ENCODE measurements around the gene ATE1.
"Not testable (repeated sequence)": the region's sequence is repeated elsewhere in the genome, so short reads cannot be mapped to it uniquely, and the experiment has no call there.

The ATE1 gene

GRCh38 chr10:121930268-121931085 is 2.6 kb upstream of the ATE1 start:
- DNase-seq (ENCODE audit: low spot score): not testable (repeated sequence)

- DNase-seq (ENCODE audit: low spot score): not testable (repeated sequence)
Measured at GRCh38 chr10:121929585-121930267, 1.9 kb upstream of the ATE1 start.

DNA sequence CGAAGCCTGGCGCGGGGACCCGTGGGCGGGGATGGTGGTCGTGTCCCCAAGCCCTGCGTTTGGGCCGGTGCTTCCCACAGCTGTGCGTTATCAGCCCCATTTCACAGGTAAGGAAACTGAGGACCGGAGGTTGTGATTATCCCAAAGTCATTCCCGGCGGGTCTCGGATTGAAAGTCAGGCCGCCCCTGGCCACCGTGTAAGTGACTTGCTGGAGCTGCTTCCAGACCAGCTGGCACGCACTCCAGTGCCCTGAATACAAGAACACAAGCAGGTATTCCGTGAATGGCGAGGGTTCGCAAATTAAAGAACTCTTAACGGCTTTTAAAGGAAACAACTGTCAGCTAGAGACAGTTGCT is 675 bp upstream of the ATE1 start:
- DNase-seq (ENCODE audit: low spot score): no peak

DNA sequence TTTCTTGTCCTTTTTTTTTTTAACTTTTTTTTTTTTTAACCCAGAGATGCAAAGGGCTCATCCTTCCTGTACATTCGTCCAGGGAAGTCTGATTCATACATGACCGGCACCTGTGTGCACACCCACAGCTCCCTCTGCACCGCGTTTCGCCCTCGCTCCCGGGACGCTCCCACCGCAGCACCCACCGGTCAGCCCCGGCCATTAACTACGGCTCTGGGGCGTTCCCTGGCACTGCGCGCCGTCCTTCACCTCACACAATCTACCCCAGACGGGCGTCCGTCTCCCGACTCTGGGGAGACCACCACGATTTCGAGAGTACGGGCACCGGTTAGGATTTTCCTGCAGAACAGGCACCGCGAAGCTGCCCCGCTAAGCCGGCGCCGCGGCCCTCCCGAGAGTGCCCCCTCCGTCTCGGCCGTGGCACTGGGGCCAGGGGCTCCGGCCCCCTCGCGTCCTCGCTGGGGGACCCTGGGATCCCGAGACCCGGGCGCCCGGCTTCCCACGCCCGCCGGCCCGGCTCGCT is 452 bp downstream of the ATE1 start:
- DNase-seq (ENCODE audit: low spot score): peak; percentile 54

- DNase-seq (ENCODE audit: low spot score): no peak
Measured at GRCh38 chr10:121926671-121927317, 1.0 kb downstream of the ATE1 start.

- no peak for DNase-seq (ENCODE audit: low spot score)
Measured at GRCh38 chr10:121926157-121926556, 1.7 kb downstream of the ATE1 start.

DNA sequence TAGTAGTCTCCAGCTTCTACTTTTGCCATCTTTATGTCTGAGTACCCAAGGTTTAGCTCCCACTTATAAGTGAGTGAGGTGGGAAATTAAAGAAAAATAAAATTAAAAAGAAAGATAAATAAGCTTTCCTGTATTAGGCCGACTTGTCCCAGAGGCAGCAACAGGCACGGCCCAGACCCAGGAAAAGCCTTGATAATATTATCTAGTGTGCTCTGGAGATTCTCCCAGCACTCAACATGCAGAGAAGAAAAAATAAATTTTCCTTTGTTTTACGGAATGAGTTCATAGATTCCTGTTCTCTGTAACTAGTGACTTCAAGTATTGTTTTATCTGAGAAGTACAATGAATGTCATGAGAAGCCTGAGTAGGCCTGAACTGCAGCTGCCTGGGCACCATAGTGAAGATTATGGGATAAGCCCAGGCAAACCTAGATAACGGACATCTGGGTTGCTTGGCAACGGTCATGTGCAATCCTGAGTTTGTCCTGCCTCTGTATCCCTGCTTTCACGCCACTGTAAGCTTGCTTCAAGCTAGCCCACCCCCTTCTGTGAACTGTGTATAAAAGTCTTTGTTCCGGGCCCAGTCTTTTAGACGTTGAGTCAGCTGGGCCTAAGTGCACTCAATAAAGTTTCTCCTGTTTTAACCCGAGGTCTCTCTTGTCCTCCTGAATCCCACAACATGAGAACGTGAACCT is 6.4 kb downstream of the ATE1 start:
- no peak for DNase-seq (ENCODE audit: low spot score)

DNA sequence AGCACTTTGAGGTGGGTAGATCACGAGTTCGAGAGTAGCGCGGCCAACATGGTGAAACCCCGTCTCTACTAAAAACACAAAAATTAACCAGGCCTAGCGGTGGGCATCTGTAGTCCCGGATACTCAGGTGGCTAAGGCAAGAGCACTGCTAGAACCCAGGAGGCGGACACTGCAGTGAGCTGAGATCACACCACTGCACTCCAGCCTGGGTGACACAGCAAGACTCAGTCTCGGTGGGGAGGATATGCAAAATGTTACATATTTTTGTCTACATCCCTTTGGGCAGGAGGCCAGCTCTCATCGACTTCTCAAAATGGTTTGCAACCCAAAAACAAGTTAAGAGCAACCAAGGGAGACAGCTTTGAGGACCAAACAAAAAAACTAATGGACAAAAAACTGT is 8.2 kb downstream of the ATE1 start:
- DNase-seq (ENCODE audit: low spot score): no peak

GRCh38 chr10:121918800-121919199 is 9.0 kb downstream of the ATE1 start:
- not testable (repeated sequence) for DNase-seq (ENCODE audit: low spot score)

DNA sequence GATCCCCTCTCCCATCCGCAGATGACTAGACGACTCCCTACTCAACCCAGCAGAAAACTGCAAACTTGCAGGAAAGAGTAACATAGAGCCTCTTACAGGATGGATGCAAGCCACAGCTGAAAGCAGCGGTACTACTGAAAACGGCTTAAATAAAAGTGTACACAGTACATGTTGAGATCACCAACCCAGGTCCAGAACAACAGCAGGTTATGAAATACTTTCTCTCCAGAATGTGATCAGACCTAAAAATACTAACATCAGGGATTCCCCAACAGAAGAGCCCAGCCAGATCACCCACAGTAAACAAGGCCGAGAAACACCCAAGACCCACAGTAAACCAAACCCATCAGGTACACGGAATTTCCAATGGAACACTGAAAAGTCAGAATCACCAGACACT is 13.2 kb downstream of the ATE1 start:
- DNase-seq (ENCODE audit: low spot score): no peak

DNA sequence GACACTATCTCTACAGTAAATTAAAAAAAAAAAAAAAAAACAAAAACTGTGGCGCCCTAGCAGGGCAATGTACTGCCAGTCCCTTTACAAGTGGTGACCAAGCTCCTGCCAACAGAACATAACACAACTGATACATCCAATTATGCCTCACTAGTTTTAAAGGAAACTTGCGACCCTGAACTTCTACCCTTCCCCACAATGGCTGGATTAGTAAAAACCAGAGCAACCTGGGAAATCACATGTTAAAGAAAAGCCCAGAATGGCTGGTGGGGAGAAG is 16.5 kb downstream of the ATE1 start:
- DNase-seq (ENCODE audit: low spot score): no peak

DNA sequence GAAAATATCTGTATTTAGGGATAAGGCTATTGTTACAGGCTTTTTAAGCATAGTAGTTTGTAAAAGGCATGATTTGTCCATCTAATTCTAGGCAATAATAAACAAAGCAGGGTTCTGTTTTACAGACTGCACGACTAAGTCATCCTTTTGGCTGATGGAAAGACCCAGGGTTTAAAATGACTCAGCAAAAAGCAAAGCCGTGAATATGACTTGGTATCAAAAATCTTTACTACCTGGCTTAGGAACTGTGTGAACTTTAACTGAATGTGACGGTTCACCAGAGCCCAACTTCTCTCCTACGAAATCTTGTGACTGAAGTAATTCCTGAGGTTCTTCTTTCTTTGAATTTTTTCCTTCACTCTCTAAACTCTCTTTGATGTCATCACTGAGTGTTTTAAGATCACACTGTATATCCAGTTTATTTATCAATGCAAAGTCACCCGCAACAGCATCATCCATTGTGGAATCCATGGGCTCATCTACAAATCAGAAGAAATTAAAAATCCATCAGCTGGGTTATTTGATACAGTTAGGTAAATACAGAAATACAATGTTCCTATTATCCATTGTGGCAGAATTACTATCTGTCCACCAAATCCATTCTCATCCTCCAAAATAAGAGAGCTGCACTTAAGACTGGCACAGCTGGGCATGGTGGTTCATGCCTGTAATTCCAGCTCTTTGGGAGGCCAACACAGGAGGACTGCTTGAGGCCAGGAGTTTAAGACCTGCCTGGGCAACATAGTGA is 17.0 kb downstream of the ATE1 start:
- no peak for DNase-seq (ENCODE audit: low spot score)

GRCh38 chr10:121904888-121905287 is 22.9 kb downstream of the ATE1 start:
- no peak for DNase-seq (ENCODE audit: low spot score)

- DNase-seq (ENCODE audit: low spot score): peak; percentile 37
Measured at GRCh38 chr10:121900443-121901174, 27.2 kb downstream of the ATE1 start.

- DNase-seq (ENCODE audit: low spot score): no peak
Measured at GRCh38 chr10:121899727-121900126, 28.1 kb downstream of the ATE1 start.

- no peak for DNase-seq (ENCODE audit: low spot score)
Measured at GRCh38 chr10:121891103-121891502, 36.7 kb downstream of the ATE1 start.

GRCh38 chr10:121889212-121889611 is 38.6 kb downstream of the ATE1 start:
- no peak for DNase-seq (ENCODE audit: low spot score)

GRCh38 chr10:121886997-121887622 is 40.7 kb downstream of the ATE1 start:
- peak; percentile 66 for DNase-seq (ENCODE audit: low spot score)

GRCh38 chr10:121886181-121886580 is 41.6 kb downstream of the ATE1 start:
- no peak for DNase-seq (ENCODE audit: low spot score)

DNA sequence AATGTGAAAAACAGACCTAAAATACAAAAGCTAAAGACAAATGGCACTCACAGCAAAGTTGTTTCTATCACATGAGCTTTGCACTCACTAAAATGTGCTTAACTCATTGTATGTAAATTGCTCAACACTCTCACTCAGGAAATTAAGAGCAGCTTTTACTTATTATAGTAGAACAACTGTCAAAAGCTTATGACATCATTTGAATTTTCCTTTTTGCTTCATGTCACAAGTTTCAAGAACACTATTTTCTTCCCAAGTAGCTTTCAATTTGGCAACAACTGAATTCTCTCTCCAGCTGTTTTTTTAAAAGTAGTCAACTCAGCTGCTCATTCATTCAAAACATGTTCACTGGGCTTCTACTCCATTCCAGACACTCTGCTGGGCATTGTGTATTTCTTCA is 46.9 kb downstream of the ATE1 start:
- no peak for DNase-seq (ENCODE audit: low spot score)

- DNase-seq (ENCODE audit: low spot score): no peak
Measured at GRCh38 chr10:121879476-121879875, 48.4 kb downstream of the ATE1 start.

All from D341Med (cell line).